AG04450 (cell line): ENCODE measurements around the gene CSGALNACT2. TPM values are rescaled to one million over a fixed set of nuclear protein-coding genes. Genes with fewer than 3 reads are reported as not detected.

ENCODE experiments used
- CTCF ChIA-PET: fragments of 300-600, 350-600 bp; formaldehyde crosslinking; extraction: SDS; loops from one replicate; lab custom pipeline; 2022; ENCODE audit warnings: antibody characterized with exemption, inconsistent platforms; lab: Charles Lee
- POLR2A ChIA-PET: fragments of 350-600 bp; formaldehyde crosslinking; extraction: SDS; loops from one replicate; lab custom pipeline; 2021; ENCODE audit warnings: antibody characterized with exemption, inconsistent platforms; lab: Yijun Ruan, JAX
- DNase-seq: peaks from one replicate; pipeline ENCODE4 v3.0.0-alpha.2; 2011; ENCODE audit warnings: low read depth, low spot score
- H3K27ac ChIP-seq: one replicate; pipeline ENCODE4 v1.5.1; 2012; ENCODE audit warnings: low read depth, low read length, control low read depth
- H3K27me3 ChIP-seq: one replicate; pipeline ENCODE4 v1.6.0; 2012; ENCODE audit warnings: low read length; ENCODE audit not compliant: control insufficient read depth, insufficient read depth
- H3K4me3 ChIP-seq: 2 replicates; pipeline ENCODE4 v1.5.1; 2011; ENCODE audit warnings: mild to moderate bottlenecking, low read depth, low read length, control low read depth
- H3K9me3 ChIP-seq: 2 replicates; pipeline ENCODE4 v1.5.1; 2012; ENCODE audit warnings: low read length; ENCODE audit not compliant: control insufficient read depth, insufficient read depth
- CTCF ChIP-seq: IDR thresholded peaks from 2 replicates; pipeline ENCODE4 v1.5.1; 2011; ENCODE audit warnings: low read depth, low read length, control low read depth, inconsistent platforms
- polyA plus RNA-seq: library from polyadenylated mRNA; depleted of rRNA; stranded (reverse); fragments of >200 nt; gene quantifications from 2 replicates; pipeline ENCODE4 v1.2.3, GENCODE V29; 2011

CSGALNACT2 gene
- polyA plus RNA-seq, 1 experiment: 23.0 TPM

- TF ChIP-seq CTCF: no peak
- Histone ChIP-seq H3K9me3 (peaks cover 4% of the 10 kb centered on the region), H3K4me3 (no peak overlapping the region), H3K27me3 (no peaks in the 10 kb centered on the region), H3K27ac (no peak overlapping the region)
- CTCF ChIA-PET: interaction anchor here (1.4 kb wide), 1 partner anchor 310 kb away, joined by 3 read pairs; no protein-coding TSS in a partner anchor
- POLR2A ChIA-PET: no interaction called here
- DNase-seq: no peak
Observed at GRCh38 chr10:43151371-43151770, 13.1 kb downstream of the CSGALNACT2 start.

GRCh38 chr10:43153901-43154300, 15.7 kb downstream of the CSGALNACT2 start:
- no peak overlapping the region for H3K27ac ChIP-seq
- ChIA-PET POLR2A (no interaction called here), CTCF (interaction anchor here (1.1 kb wide), 1 partner anchor 288 kb away, joined by 3 read pairs; no protein-coding TSS in a partner anchor)
- H3K9me3 ChIP-seq: peaks cover 3% of the 10 kb centered on the region
- no peak overlapping the region for H3K4me3 ChIP-seq
- H3K27me3 ChIP-seq: no peaks in the 10 kb centered on the region
- no peak for DNase-seq
- TF ChIP-seq CTCF: no peak

GRCh38 chr10:43155221-43155620, 17.0 kb downstream of the CSGALNACT2 start:
- CTCF ChIA-PET: no interaction called here

GRCh38 chr10:43155741-43156140, 17.5 kb downstream of the CSGALNACT2 start:
- Histone ChIP-seq H3K4me3 (no peak overlapping the region), H3K27ac (no peak overlapping the region), H3K27me3 (no peaks in the 10 kb centered on the region), H3K9me3 (no peaks in the 10 kb centered on the region)
- POLR2A ChIA-PET: interaction anchor here (1.3 kb wide), 1 partner anchor 15 kb away, joined by 4 read pairs; no protein-coding TSS in a partner anchor
- CTCF ChIA-PET: no interaction called here
- TF ChIP-seq CTCF: no peak
- DNase-seq: no peak

More at GRCh38 chr10:43155221-43155620, 17.0 kb downstream of the CSGALNACT2 start:
- Histone ChIP-seq H3K4me3 (no peak overlapping the region), H3K9me3 (no peaks in the 10 kb centered on the region), H3K27ac (no peak overlapping the region), H3K27me3 (no peaks in the 10 kb centered on the region)
- TF ChIP-seq CTCF: no peak
- no peak for DNase-seq
- POLR2A ChIA-PET: no interaction called here

- ChIA-PET POLR2A (interaction anchor here (1.3 kb wide), 1 partner anchor 16 kb away, joined by 4 read pairs; no protein-coding TSS in a partner anchor), CTCF (interaction anchor here (1.5 kb wide), 1 partner anchor 15 kb away, joined by 4 read pairs; no protein-coding TSS in a partner anchor)
- no peak for DNase-seq
- H3K9me3 ChIP-seq: no peaks in the 10 kb centered on the region
- no peak overlapping the region for H3K4me3 ChIP-seq
- no peaks in the 10 kb centered on the region for H3K27me3 ChIP-seq
- no peak overlapping the region for H3K27ac ChIP-seq
- TF ChIP-seq CTCF: no peak
Observed at GRCh38 chr10:43156590-43157341, 18.5 kb downstream of the CSGALNACT2 start.
